ENCODE results near the gene CEP250.

Gene CEP250

DNA sequence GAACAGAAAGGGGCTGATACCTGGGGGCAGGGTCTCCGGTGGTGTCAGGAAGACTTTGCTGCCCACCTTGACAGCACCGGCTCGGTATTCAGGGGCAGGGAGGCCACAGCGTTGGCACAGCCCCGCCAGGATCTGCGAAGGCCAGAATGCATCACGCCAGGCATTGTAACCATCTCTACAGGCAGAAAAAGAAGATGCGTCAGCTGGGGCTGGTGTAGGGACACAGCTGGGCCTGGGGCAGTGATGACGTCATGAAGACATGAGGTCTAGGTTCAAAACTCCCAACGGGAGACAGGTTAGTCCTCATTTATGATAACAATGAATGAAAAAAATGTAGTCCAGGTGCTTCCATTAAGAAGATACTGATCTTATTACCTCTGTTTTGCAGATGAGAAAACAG is 108.4 kb downstream of the CEP250 start:
- no peak for FAIRE-seq

DNA sequence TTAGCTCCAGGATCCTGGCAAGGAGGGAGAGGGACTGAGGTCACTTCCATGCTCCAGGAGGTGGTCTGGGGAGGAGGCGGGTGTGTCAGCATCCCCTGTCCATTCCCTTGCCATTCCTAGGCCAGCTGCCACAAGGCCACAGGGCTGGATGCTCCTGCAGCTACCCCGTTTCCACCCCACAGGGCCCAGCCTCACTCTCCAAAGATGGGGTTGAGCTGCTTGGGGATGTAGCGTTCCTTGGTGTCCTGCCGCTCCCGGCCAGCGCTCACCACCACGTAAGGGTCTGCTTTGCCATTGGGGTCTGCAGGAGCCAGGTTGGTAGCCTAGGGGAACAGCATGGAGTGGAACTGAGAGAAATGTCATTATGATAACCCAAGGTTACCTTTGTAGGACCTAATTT is 109.5 kb downstream of the CEP250 start:
- FAIRE-seq: no peak

DNA sequence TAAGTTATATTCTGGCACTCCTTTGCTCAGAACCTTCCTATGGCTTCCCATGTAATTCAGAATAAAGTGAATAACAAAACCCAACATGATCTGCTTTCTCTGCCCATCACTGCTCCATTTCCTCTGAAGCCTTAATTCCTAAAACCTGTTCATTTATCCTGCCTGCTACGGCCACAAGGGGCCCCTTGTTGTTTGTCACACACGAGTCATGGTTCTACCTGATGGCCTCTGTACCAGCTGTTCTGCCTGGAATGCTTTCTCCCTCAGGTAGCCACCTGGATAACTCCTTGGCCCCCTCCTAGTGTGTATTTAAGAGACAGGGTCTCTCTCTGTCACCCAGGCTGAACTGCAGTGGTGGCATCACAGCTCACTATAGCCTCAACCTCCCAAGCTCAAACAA is 113.2 kb downstream of the CEP250 start:
- no peak for FAIRE-seq

Data from TTC549 (cell line).